HepG2 (cell line): Measurements from ENCODE around the gene PRDM12. TPM values are rescaled to one million over a fixed set of nuclear protein-coding genes. Genes with fewer than 3 reads are reported as not detected.
A peak's percentile ranks its signal among the peaks of the same experiment; 100 is the strongest.

Source experiments
- ATAC-seq: fragments of 200-7000 bp; cut with Tn5 transposase; 3 replicates; pipeline ENCODE4 v1.9.1; 2020; ENCODE audit warnings: mild to moderate bottlenecking, moderate library complexity
- BruUV-seq: library from RNA; stranded (reverse); fragments of 400-500 nt; replicated peaks from 2 replicates; lab custom pipeline; 2021; lab: Mats Ljungman, UMichigan
- CTCF ChIA-PET: fragments of 300-600 bp; formaldehyde crosslinking; extraction: SDS; loops from one replicate; lab custom pipeline; 2021; ENCODE audit warnings: low total read pairs, inconsistent platforms, low intra/inter-chr PET ratio; lab: Yijun Ruan, JAX
- POLR2A ChIA-PET: fragments of 350-600 bp; sonication (Branson Sonifier 250); formaldehyde crosslinking; loops from one replicate; lab custom pipeline; 2020; ENCODE audit warnings: antibody characterized with exemption, inconsistent platforms; lab: Yijun Ruan, JAX
- DNase-seq: peaks from one replicate; pipeline ENCODE4 v3.0.0-alpha.2; 2015; ENCODE audit warnings: low spot score
- FAIRE-seq: peaks from 3 replicates; lab custom pipeline; 2011; peaks lifted over from hg19 to GRCh38; lab: Jason Lieb, UNC
- H2AFZ ChIP-seq: one replicate; pipeline ENCODE4 v1.6.1; 2011; ENCODE audit warnings: low read length, inconsistent platforms
- H3K27ac ChIP-seq: fragments of 300-600 bp; 3 replicates; pipeline ENCODE4 v1.8.0; 2011; ENCODE audit warnings: mixed run types, mild to moderate bottlenecking, mixed read lengths, low read length, inconsistent platforms; ENCODE audit not compliant: insufficient read depth; ENCODE audit errors: extremely low read length
- H3K27me3 ChIP-seq, 2 experiments: fragments of 200-600 bp in 1 of 2; 2 replicates in 1 of 2; 3 replicates in 1 of 2; pipeline versions ENCODE4 v1.6.0 to v1.8.0; 2011; ENCODE audit warnings: low read length in 2 of 2, mild to moderate bottlenecking in 2 of 2, moderate library complexity in 2 of 2, inconsistent platforms in 1 of 2; ENCODE audit not compliant: insufficient read depth in 2 of 2, control insufficient read depth in 1 of 2
- H3K36me3 ChIP-seq, 2 experiments: fragments of 200-600 bp in 1 of 2; replicated peaks in 1 of 2; 2 replicates in 1 of 2; 3 replicates in 1 of 2; pipeline versions ENCODE4 v1.5.1 to v1.8.0; 2011; ENCODE audit warnings: low read length in 2 of 2, inconsistent platforms in 1 of 2; ENCODE audit not compliant: insufficient read depth in 2 of 2, control insufficient read depth in 1 of 2
- H3K4me1 ChIP-seq: 2 replicates; pipeline ENCODE4 v1.5.1; 2012; ENCODE audit warnings: low read length, inconsistent platforms; ENCODE audit not compliant: insufficient read depth
- H3K4me2 ChIP-seq: 2 replicates; pipeline ENCODE4 v1.6.0; 2011; ENCODE audit warnings: low read depth, low read length, inconsistent platforms
- H3K4me3 ChIP-seq, 3 experiments: fragments of 200-600 bp in 1 of 3; sonication (generic), shearing (Covaris generic) in 1 of 3; replicated peaks in 1 of 3; 2 replicates each; pipeline ENCODE4 v1.5.1; 2011 to 2016; ENCODE audit warnings: low read length in 3 of 3, inconsistent platforms in 2 of 3, low read depth in 2 of 3, mild to moderate bottlenecking in 2 of 3, control low read depth in 1 of 3, mixed read lengths in 1 of 3; ENCODE audit not compliant: insufficient read depth in 1 of 3
- H3K79me2 ChIP-seq: one replicate; pipeline ENCODE4 v1.6.1; 2011; ENCODE audit warnings: low read length, inconsistent platforms; ENCODE audit not compliant: insufficient read depth
- H3K9ac ChIP-seq: 2 replicates; pipeline ENCODE4 v1.6.0; 2011; ENCODE audit warnings: mild to moderate bottlenecking, low read depth, low read length, inconsistent platforms; ENCODE audit not compliant: insufficient read depth
- H3K9me3 ChIP-seq: 2 replicates; pipeline ENCODE4 v1.5.1; 2012; ENCODE audit warnings: mild to moderate bottlenecking, low read length
- H4K20me1 ChIP-seq: 2 replicates; pipeline ENCODE4 v1.6.0; 2011; ENCODE audit warnings: inconsistent platforms, mild to moderate bottlenecking, low read length, moderate library complexity; ENCODE audit not compliant: insufficient read depth
- CTCF ChIP-seq: sonication (generic); formaldehyde crosslinking; IDR thresholded peaks from 2 replicates; pipeline ENCODE4 v1.5.0; 2020; ENCODE audit warnings: mild to moderate bottlenecking, missing genetic modification reagents, moderate library complexity
- FOXM1 ChIP-seq: sonication (generic); formaldehyde crosslinking; IDR thresholded peaks from 2 replicates; pipeline ENCODE4 v1.5.0; 2020; ENCODE audit warnings: missing genetic modification reagents
- HNRNPL ChIP-seq: fragments of 200-400 bp; formaldehyde crosslinking; IDR thresholded peaks from 2 replicates; pipeline ENCODE4 v1.6.1; 2017; ENCODE audit warnings: mild to moderate bottlenecking, low read depth, low read length
- IRF9 ChIP-seq: sonication (generic); formaldehyde crosslinking; IDR thresholded peaks from 2 replicates; pipeline ENCODE4 v1.8.0; 2022; ENCODE audit warnings: missing genetic modification reagents, mild to moderate bottlenecking, borderline replicate concordance
- ZNF768 ChIP-seq: sonication (generic); formaldehyde crosslinking; IDR thresholded peaks from 2 replicates; pipeline ENCODE4 v1.4.0; 2020; ENCODE audit warnings: missing genetic modification reagents
- WGBS: methylation state at CpG from one replicate; pipeline ENCODE4 v1.1.6; 2017; ENCODE audit warnings: low lambda C conversion rate; 5-methylcytosine and 5-hydroxymethylcytosine counted together
- in situ Hi-C: cut with HindIII; loops from 2 replicates; pipeline ENCODE4 v1.10.0; 2017; ENCODE audit warnings: low pct_unique_long_range_greater_than_20kb; ENCODE audit not compliant: extremely low pct_ligation_motif_present
- intact Hi-C: fragments of 100-400 bp; cut with micrococcal nuclease; formaldehyde crosslinking; loops from one replicate; pipeline ENCODE4 v1.10.0; 2022; ENCODE audit not compliant: unreplicated experiment
- polyA plus RNA-seq, 8 experiments: library from polyadenylated mRNA; depleted of rRNA in 3 of 8; stranded (reverse) in 7 of 8; unstranded in 1 of 8; fragments of >200 nt; fragmentation: Illumina TruSeq in 4 of 8; extraction: Trizol in 4 of 8; gene quantifications; 2 replicates each; pipeline versions ENCODE4 v1.2.1 to v1.2.3, GENCODE V29; 2011 to 2016; ENCODE audit warnings: low read depth in 4 of 8, missing spikeins in 1 of 8, mixed read lengths in 1 of 8; ENCODE audit not compliant: insufficient read depth in 1 of 8
- total RNA-seq, 5 experiments: library from RNA; depleted of rRNA; stranded (reverse); fragments of >200 nt; fragmentation: Illumina TruSeq; extraction: Trizol; gene quantifications; 2 replicates each; pipeline ENCODE4 v1.2.3, GENCODE V29; 2016; ENCODE audit warnings: low read depth in 1 of 5

PRDM12 gene
- total and polyA plus RNA-seq, 2 of the 13 experiments (the other 11 are each of a cell fraction or from before 2014, with no cell fraction given) = 0.04 to 0.07 TPM

- Histone ChIP-seq H3K79me2 (no peaks in the 10 kb centered on the region), H2AFZ (no peak overlapping the region), H3K4me3 (no peak overlapping the region), H3K27ac (no peak overlapping the region), H3K9me3 (no peaks in the 10 kb centered on the region), H3K4me1 (peaks cover 26% of the 10 kb centered on the region), H3K36me3 (no peaks in the 10 kb centered on the region), H3K27me3 (peaks cover 25 to 93% of the 10 kb centered on the region in 2 experiments), H3K4me2 (no peak overlapping the region), H3K9ac (no peak overlapping the region), H4K20me1 (peaks cover 4% of the 10 kb centered on the region; the same call in 1 of the 2 replicates)
- in situ Hi-C loops (no loop called here), intact Hi-C loops (no loop called here)
- POLR2A ChIA-PET = interaction anchor here (1.0 kb wide), 1 partner anchor 20 kb away, joined by 3 read pairs; no protein-coding TSS in a partner anchor
- TF ChIP-seq CTCF (peak; percentile 43), IRF9 (CRISPR knock-in tag) (peak; percentile 31; the same call in 1 of the 2 replicates), ZNF768 (CRISPR knock-in tag) (peak; percentile 81; the same call in 1 of the 2 replicates), FOXM1 (CRISPR knock-in tag) (no peak), HNRNPL (0 out of 2 replicates have a peak, but pooled peaks have one; percentile 35)
- 37% methylated on average over 14 of the region's 49 CpGs for WGBS
- no TSS peak for BruUV-seq
- no peak for FAIRE-seq
- CTCF ChIA-PET = no interaction called here
- no peak for DNase-seq
- peak; percentile 7; the same call in 2 of the 3 replicates for ATAC-seq
Observed at GRCh38 chr9:130662099-130662969, 2.1 kb upstream of the PRDM12 start.
